Endothelial cell of umbilical vein (primary cell): ENCODE measurements around the gene SELL. TPM values are rescaled to one million over a fixed set of nuclear protein-coding genes. Genes with fewer than 3 reads are reported as not detected.

ENCODE experiments used
- BruUV-seq: library from RNA; stranded (reverse); fragments of 400-500 nt; replicated peaks from 2 replicates; lab custom pipeline; 2021; lab: Mats Ljungman, UMichigan
- CTCF ChIA-PET: fragments of 300-600, 350-600 bp; sonication (Branson Sonifier 250); formaldehyde crosslinking; loops from one replicate; lab custom pipeline; 2021; ENCODE audit warnings: antibody characterized with exemption, inconsistent platforms; lab: Charles Lee
- POLR2A ChIA-PET: fragments of 300-600, 350-600 bp; sonication (Branson Sonifier 250); formaldehyde crosslinking; loops from one replicate; lab custom pipeline; 2021; ENCODE audit warnings: antibody characterized with exemption, inconsistent platforms; lab: Charles Lee
- DNase-seq: peaks from one replicate; pipeline ENCODE4 v3.0.0-alpha.2; 2011; ENCODE audit warnings: low read depth, low spot score
- FAIRE-seq: peaks from 2 replicates; lab custom pipeline; 2011; peaks lifted over from hg19 to GRCh38; lab: Jason Lieb, UNC
- H2AFZ ChIP-seq: 2 replicates; pipeline ENCODE4 v1.6.0; 2012; ENCODE audit warnings: low read depth, low read length, control low read depth, inconsistent platforms
- H3K27ac ChIP-seq: 2 replicates; pipeline ENCODE4 v1.5.1; 2011; ENCODE audit warnings: low read depth, mild to moderate bottlenecking, control low read depth, low read length, moderate library complexity; ENCODE audit not compliant: insufficient read depth
- H3K27me3 ChIP-seq, 2 experiments: 2 replicates each; pipeline versions ENCODE4 v1.6.0 to v1.6.1; 2011; ENCODE audit warnings: low read length in 2 of 2, mixed read lengths in 1 of 2; ENCODE audit not compliant: control insufficient read depth in 2 of 2, insufficient read depth in 2 of 2
- H3K36me3 ChIP-seq, 2 experiments: 2 replicates in 1 of 2; 3 replicates in 1 of 2; pipeline ENCODE4 v1.5.1; 2011; ENCODE audit warnings: low read length in 2 of 2, mild to moderate bottlenecking in 1 of 2, moderate library complexity in 1 of 2; ENCODE audit not compliant: control insufficient read depth in 2 of 2, insufficient read depth in 2 of 2; ENCODE audit errors: extremely low read depth in 1 of 2
- H3K4me1 ChIP-seq: 3 replicates; pipeline ENCODE4 v1.5.1; 2011; ENCODE audit warnings: mild to moderate bottlenecking, low read length; ENCODE audit not compliant: control insufficient read depth, insufficient read depth; ENCODE audit errors: extremely low read depth
- H3K4me2 ChIP-seq: 2 replicates; pipeline ENCODE4 v1.6.1; 2011; ENCODE audit warnings: low read length, control low read depth, mixed read lengths; ENCODE audit not compliant: insufficient read depth
- H3K4me3 ChIP-seq, 3 experiments: fragments of 200-600 bp in 1 of 3; sonication (generic), shearing (Covaris generic) in 1 of 3; replicated peaks in 1 of 3; 2 replicates each; pipeline ENCODE4 v1.5.1; 2011 to 2016; ENCODE audit warnings: control low read depth in 3 of 3, low read length in 3 of 3, mild to moderate bottlenecking in 2 of 3, inconsistent platforms in 1 of 3, low read depth in 1 of 3, moderate library complexity in 1 of 3; ENCODE audit not compliant: insufficient read depth in 1 of 3
- H3K79me2 ChIP-seq: 2 replicates; pipeline ENCODE4 v1.6.0; 2012; ENCODE audit warnings: low read length, inconsistent platforms; ENCODE audit not compliant: control insufficient read depth, insufficient read depth
- H3K9ac ChIP-seq: replicated peaks from 2 replicates; pipeline ENCODE3; 2011; ENCODE audit warnings: low read length, control low read depth; ENCODE audit not compliant: insufficient read depth; ENCODE audit errors: extremely low read depth
- H3K9me1 ChIP-seq: replicated peaks from 3 replicates; pipeline ENCODE4 v1.6.0; 2011; ENCODE audit warnings: mild to moderate bottlenecking, low read length; ENCODE audit not compliant: control insufficient read depth, insufficient read depth; ENCODE audit errors: extremely low read depth
- H3K9me3 ChIP-seq: replicated peaks from 2 replicates; pipeline ENCODE4 v1.5.1; 2012; ENCODE audit warnings: low read length, inconsistent platforms; ENCODE audit not compliant: control insufficient read depth, insufficient read depth
- H4K20me1 ChIP-seq: replicated peaks from 2 replicates; pipeline ENCODE3; 2011; ENCODE audit warnings: mild to moderate bottlenecking, low read length; ENCODE audit not compliant: control insufficient read depth, insufficient read depth; ENCODE audit errors: extremely low read depth
- CTCF ChIP-seq, 2 donors: IDR thresholded peaks; 1 replicate in 1 of 2; 2 replicates in 1 of 2; pipeline ENCODE4 v1.5.1; 2011; ENCODE audit warnings: low read length in 2 of 2, mild to moderate bottlenecking in 2 of 2, moderate library complexity in 2 of 2, control low read depth in 1 of 2, inconsistent platforms in 1 of 2, low read depth in 1 of 2; ENCODE audit not compliant: insufficient read depth in 1 of 2; ENCODE audit errors: extremely low read depth in 1 of 2
- FOS ChIP-seq: IDR thresholded peaks from 2 replicates; pipeline ENCODE4 v1.6.1; 2011; ENCODE audit warnings: mild to moderate bottlenecking, low read length, moderate library complexity, borderline replicate concordance; ENCODE audit not compliant: insufficient read depth
- JUN ChIP-seq: IDR thresholded peaks from 2 replicates; pipeline ENCODE4 v1.6.1; 2011; ENCODE audit warnings: borderline replicate concordance, low read depth; ENCODE audit not compliant: insufficient read length, insufficient read depth
- MAX ChIP-seq: IDR thresholded peaks from 2 replicates; pipeline ENCODE4 v1.6.1; 2011; ENCODE audit not compliant: insufficient read depth, insufficient read length
- POLR2A ChIP-seq: IDR thresholded peaks from 2 replicates; pipeline ENCODE4 v1.6.1; 2012; ENCODE audit warnings: low read depth, mild to moderate bottlenecking, control low read depth, low read length
- POLR2AphosphoS5 ChIP-seq: IDR thresholded peaks from 2 replicates; pipeline ENCODE4 v1.6.1; 2012; ENCODE audit warnings: low read depth, mild to moderate bottlenecking, control low read depth, low read length, moderate library complexity; ENCODE audit not compliant: insufficient read depth
- dilution Hi-C: fragments of 300-500 bp; cut with MboI; formaldehyde crosslinking; loops from one replicate; pipeline ENCODE4 v1.15.0; 2019; ENCODE audit warnings: low sequenced_read_pairs; ENCODE audit not compliant: extremely low pct_ligation_motif_present
- intact Hi-C: fragments of 100-400 bp; cut with micrococcal nuclease; formaldehyde crosslinking; loops from one replicate; pipeline ENCODE4 v1.10.0; 2022
- polyA plus RNA-seq, 4 experiments: library from polyadenylated mRNA; depleted of rRNA in 3 of 4; stranded (reverse) in 3 of 4; unstranded in 1 of 4; fragments of >200 nt; gene quantifications; 2 replicates each; pipeline versions ENCODE4 v1.2.1 to v1.2.3, GENCODE V29; 2011 to 2012; ENCODE audit warnings: missing spikeins in 1 of 4
- total RNA-seq: library from RNA; stranded (reverse); gene quantifications from 2 replicates; pipeline ENCODE4 v1.2.3, GENCODE V29; 2021

SELL gene
- total and polyA plus RNA-seq, 2 donors (not counting 3 experiments of a cell fraction or from before 2014, with no cell fraction given), result 0.68 to 1.8 TPM

GRCh38 chr1:169712309-169712631 lies 850 bp upstream of the SELL start:
- ChIA-PET CTCF (interaction anchor here (0.7 to 3.0 kb wide), 60 partner anchors 9 to 1109 kb away, joined by 3 to 230 read pairs (median 5); partner anchors contain the start of genes F5, KIFAP3, METTL18 and SELE), POLR2A (no interaction called here)
- no TSS peak for BruUV-seq
- no peaks in the 10 kb centered on the region for H3K79me2 ChIP-seq
- no peak overlapping the region for H2AFZ ChIP-seq
- no peaks in the 10 kb centered on the region for H3K9me3 ChIP-seq
- H3K36me3 ChIP-seq, result no peaks in the 10 kb centered on the region
- H4K20me1 ChIP-seq, result no peaks in the 10 kb centered on the region
- H3K27me3 ChIP-seq, result peaks cover 0 to 6% of the 10 kb centered on the region in 2 experiments
- H3K4me2 ChIP-seq, result no peak overlapping the region
- H3K4me3 ChIP-seq, result no peak overlapping the region
- no peak for TF ChIP-seq MAX
- TF ChIP-seq JUN, result no peak
- TF ChIP-seq CTCF (IDR thresholded peaks at IDR 0.05; ENCODE audit: extremely low read depth in 1 of 2, insufficient read depth in 1 of 2, low read depth in 1 of 2, low read length in 2 of 2), result no peak
- TF ChIP-seq POLR2AphosphoS5, result no peak
- no peak for TF ChIP-seq FOS
- no peak for TF ChIP-seq POLR2A
- FAIRE-seq, result no peak
- dilution Hi-C loops, result no loop called here
- no peaks in the 10 kb centered on the region for H3K9me1 ChIP-seq
- DNase-seq, result no peak
- H3K9ac ChIP-seq, result no peak overlapping the region
- no peaks in the 10 kb centered on the region for H3K4me1 ChIP-seq
- intact Hi-C loops, result loop anchor here (1.0 to 10.0 kb wide), 6 partner anchors 36 to 1107 kb away; partner anchors contain the start of gene F5
- H3K27ac ChIP-seq, result no peak overlapping the region
